SK-N-SH treated with all-trans-retinoic acid at 6 μM for 48 hours (cell line): ENCODE results near the gene UBR1.

Experiments used
- ATAC-seq: fragments of 200-7000 bp; cut with Tn5 transposase; 3 replicates; pipeline ENCODE4 v1.9.1; 2020; ENCODE audit warnings: mild to moderate bottlenecking, moderate library complexity
- ARNTL ChIP-seq: fragments of 450-650 bp; formaldehyde crosslinking; IDR thresholded peaks from 2 replicates; pipeline ENCODE4 v1.5.0; 2020; ENCODE audit warnings: low read depth, mild to moderate bottlenecking, moderate library complexity, borderline replicate concordance
- CREB5 ChIP-seq: fragments of 250-450 bp; sonication (Bioruptor Pico); IDR thresholded peaks from 2 replicates; pipeline ENCODE4 v1.5.1; 2020; ENCODE audit warnings: low read depth, mild to moderate bottlenecking, moderate library complexity
- CSDC2 ChIP-seq: fragments of 250-450 bp; sonication (Bioruptor Pico); IDR thresholded peaks from 2 replicates; pipeline ENCODE4 v1.5.0; 2020; ENCODE audit warnings: mild to moderate bottlenecking, moderate library complexity
- ESRRG ChIP-seq: fragments of 250-450 bp; sonication (Bioruptor Pico); IDR thresholded peaks from 2 replicates; pipeline ENCODE4 v1.6.1; 2021; ENCODE audit warnings: mild to moderate bottlenecking
- GLIS3 ChIP-seq: fragments of 250-450 bp; sonication (Bioruptor Pico); IDR thresholded peaks from 2 replicates; pipeline ENCODE4 v1.5.0; 2020; ENCODE audit warnings: mild to moderate bottlenecking, moderate library complexity
- ISL1 ChIP-seq: fragments of 250-450 bp; sonication (Bioruptor Pico); IDR thresholded peaks from 2 replicates; pipeline ENCODE4 v2.1.2; 2022; ENCODE audit warnings: mild to moderate bottlenecking, moderate library complexity
- OSR1 ChIP-seq: fragments of 250-450 bp; sonication (Bioruptor Pico); IDR thresholded peaks from 2 replicates; pipeline ENCODE4 v1.8.0; 2022; ENCODE audit warnings: moderate library complexity, mild to moderate bottlenecking, inconsistent platforms
- POU6F1 ChIP-seq: fragments of 250-450 bp; sonication (Bioruptor Pico); IDR thresholded peaks from 2 replicates; pipeline ENCODE4 v1.8.0; 2021; ENCODE audit warnings: low read depth, mild to moderate bottlenecking, moderate library complexity, borderline replicate concordance
- PPARA ChIP-seq: fragments of 250-450 bp; sonication (Bioruptor Pico); IDR thresholded peaks from 2 replicates; pipeline ENCODE4 v1.5.0; 2020; ENCODE audit warnings: mild to moderate bottlenecking, borderline replicate concordance
- RARB ChIP-seq: fragments of 250-450 bp; sonication (Bioruptor Pico); IDR thresholded peaks from 2 replicates; pipeline ENCODE4 v1.8.0; 2021; ENCODE audit warnings: mild to moderate bottlenecking, moderate library complexity
- SNAI2 ChIP-seq: fragments of 250-450 bp; sonication (Bioruptor Pico); IDR thresholded peaks from 2 replicates; pipeline ENCODE4 v1.5.0; 2020; ENCODE audit warnings: mild to moderate bottlenecking, moderate library complexity
- TCF4 ChIP-seq: fragments of 250-450 bp; sonication (Bioruptor Pico); IDR thresholded peaks from 2 replicates; pipeline ENCODE4 v1.8.0; 2021; ENCODE audit warnings: mild to moderate bottlenecking, moderate library complexity, borderline replicate concordance
- TOX ChIP-seq: fragments of 250-450 bp; sonication (Bioruptor Pico); IDR thresholded peaks from 2 replicates; pipeline ENCODE4 v1.8.0; 2021; ENCODE audit warnings: mild to moderate bottlenecking, moderate library complexity, borderline replicate concordance
- TSHZ2 ChIP-seq: fragments of 250-450 bp; sonication (Bioruptor Pico); IDR thresholded peaks from 2 replicates; pipeline ENCODE4 v1.5.0; 2020; ENCODE audit warnings: mild to moderate bottlenecking, moderate library complexity
- ZC3H10 ChIP-seq: fragments of 250-450 bp; sonication (Bioruptor Pico); IDR thresholded peaks from 2 replicates; pipeline ENCODE4 v1.5.1; 2021; ENCODE audit warnings: mild to moderate bottlenecking, moderate library complexity
- ZFP3 ChIP-seq: fragments of 250-450 bp; sonication (Bioruptor Pico); IDR thresholded peaks from 2 replicates; pipeline ENCODE4 v1.5.0; 2020; ENCODE audit warnings: mild to moderate bottlenecking, moderate library complexity
- ZFP30 ChIP-seq: fragments of 450-650 bp; formaldehyde crosslinking; IDR thresholded peaks from 2 replicates; pipeline ENCODE4 v1.5.0; 2022; ENCODE audit warnings: mild to moderate bottlenecking, moderate library complexity
- ZNF565 ChIP-seq: fragments of 450-650 bp; formaldehyde crosslinking; conservative IDR thresholded peaks from 2 replicates; pipeline ENCODE4 v1.5.0; 2020; ENCODE audit warnings: low read depth, mild to moderate bottlenecking, moderate library complexity
- ZNF70 ChIP-seq: fragments of 450-650 bp; formaldehyde crosslinking; IDR thresholded peaks from 2 replicates; pipeline ENCODE4 v1.5.0; 2020; ENCODE audit warnings: mild to moderate bottlenecking, moderate library complexity
- ZNF8 ChIP-seq: fragments of 450-650 bp; formaldehyde crosslinking; IDR thresholded peaks from 2 replicates; pipeline ENCODE4 v1.5.0; 2020; ENCODE audit warnings: mild to moderate bottlenecking, moderate library complexity
- TF ChIP-seq, protein P1 (sequence below): fragments of 250-450 bp; sonication (Bioruptor Pico); IDR thresholded peaks from 2 replicates; pipeline ENCODE4 v1.5.1; 2021; ENCODE audit warnings: mild to moderate bottlenecking, moderate library complexity

The UBR1 gene

GRCh38 chr15:43151688-43152087 is 45.9 kb upstream of the UBR1 start:
- no peak for ATAC-seq
- TF ChIP-seq SNAI2 (CRISPR knock-in tag): no peak
- no peak for TF ChIP-seq TCF4 (CRISPR knock-in tag)
- TF ChIP-seq CSDC2 (CRISPR knock-in tag): no peak

DNA sequence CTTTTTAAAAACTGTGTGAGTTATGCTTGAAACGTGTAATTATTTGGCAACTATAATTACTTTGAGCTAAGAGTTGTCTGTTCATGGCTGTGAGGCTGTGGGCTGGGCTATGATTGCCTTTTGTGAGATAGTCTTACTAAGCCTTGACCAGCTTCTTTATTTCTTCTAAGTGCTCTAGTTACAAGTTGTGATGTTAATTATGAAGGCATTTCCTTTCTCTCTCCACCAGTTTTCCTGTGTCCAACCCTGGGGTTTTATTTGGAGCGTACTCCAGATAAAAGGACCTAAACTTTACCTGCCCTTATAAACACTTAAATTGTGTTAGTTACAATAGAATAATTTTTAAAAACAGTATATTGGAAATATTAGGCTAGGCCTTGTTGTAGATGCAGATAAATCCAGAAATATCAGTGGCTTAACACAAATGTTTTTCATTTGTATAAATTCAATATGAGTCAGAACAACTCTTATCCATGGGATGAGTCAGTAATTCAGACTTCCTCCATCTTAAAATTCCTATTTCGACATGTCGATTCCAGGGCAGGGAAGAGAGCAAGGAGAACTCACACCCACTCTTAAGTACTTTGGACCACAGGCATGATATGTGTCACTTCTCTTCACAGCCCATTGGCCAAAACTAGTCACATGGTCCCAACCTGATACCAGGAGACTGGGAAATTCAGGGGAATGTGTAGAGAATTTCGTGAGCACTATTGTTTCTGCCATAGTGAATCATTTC is 44.5 kb upstream of the UBR1 start:
- peak; percentile 76 for ATAC-seq
- TF ChIP-seq POU6F1 (CRISPR knock-in tag) (no peak), ZFP3 (CRISPR knock-in tag) (no peak), ZNF565 (no peak), ZFP30 (CRISPR knock-in tag) (no peak), TCF4 (CRISPR knock-in tag) (no peak), ARNTL (CRISPR knock-in tag) (no peak), ZNF8 (no peak), OSR1 (CRISPR knock-in tag) (no peak), GLIS3 (CRISPR knock-in tag) (no peak), ZC3H10 (no peak), PPARA (no peak), RARB (CRISPR knock-in tag) (no peak)
- TF ChIP-seq, protein P1, sequence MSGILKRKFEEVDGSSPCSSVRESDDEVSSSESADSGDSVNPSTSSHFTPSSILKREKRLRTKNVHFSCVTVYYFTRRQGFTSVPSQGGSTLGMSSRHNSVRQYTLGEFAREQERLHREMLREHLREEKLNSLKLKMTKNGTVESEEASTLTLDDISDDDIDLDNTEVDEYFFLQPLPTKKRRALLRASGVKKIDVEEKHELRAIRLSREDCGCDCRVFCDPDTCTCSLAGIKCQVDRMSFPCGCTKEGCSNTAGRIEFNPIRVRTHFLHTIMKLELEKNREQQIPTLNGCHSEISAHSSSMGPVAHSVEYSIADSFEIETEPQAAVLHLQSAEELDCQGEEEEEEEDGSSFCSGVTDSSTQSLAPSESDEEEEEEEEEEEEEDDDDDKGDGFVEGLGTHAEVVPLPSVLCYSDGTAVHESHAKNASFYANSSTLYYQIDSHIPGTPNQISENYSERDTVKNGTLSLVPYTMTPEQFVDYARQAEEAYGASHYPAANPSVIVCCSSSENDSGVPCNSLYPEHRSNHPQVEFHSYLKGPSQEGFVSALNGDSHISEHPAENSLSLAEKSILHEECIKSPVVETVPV: no peak
- TF ChIP-seq, all 23 proteins: peak for 0

DNA sequence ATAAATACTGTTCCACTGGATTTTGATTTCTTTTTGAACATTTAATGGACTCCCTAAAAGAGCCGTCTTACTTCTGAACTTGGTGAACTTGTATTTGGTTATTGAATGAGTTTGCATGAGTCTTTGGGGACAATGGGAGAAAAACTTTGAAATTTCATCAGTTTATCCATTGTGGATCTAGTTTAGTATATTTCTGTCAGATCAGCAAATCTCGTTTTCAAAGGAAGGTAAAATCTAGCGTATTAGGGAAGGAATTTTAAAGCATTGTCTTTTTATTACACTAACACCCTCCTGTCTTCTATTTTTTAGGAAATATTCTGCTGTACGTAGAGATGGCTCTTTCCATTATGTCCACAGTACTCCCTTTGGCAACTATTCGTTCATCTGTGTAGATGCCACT is 40.3 kb upstream of the UBR1 start:
- no peak for ATAC-seq
- no peak for TF ChIP-seq OSR1 (CRISPR knock-in tag)
- TF ChIP-seq TOX (CRISPR knock-in tag): no peak
- no peak for TF ChIP-seq ZFP3 (CRISPR knock-in tag)
- no peak for TF ChIP-seq CSDC2 (CRISPR knock-in tag)
- TF ChIP-seq ESRRG (CRISPR knock-in tag): no peak
- TF ChIP-seq GLIS3 (CRISPR knock-in tag): no peak
- no peak for TF ChIP-seq ZNF70 (CRISPR knock-in tag)
- TF ChIP-seq, all 23 proteins: peak for 0

- no peak for ATAC-seq
- TF ChIP-seq ISL1 (no peak), CSDC2 (CRISPR knock-in tag) (no peak), CREB5 (no peak), TOX (CRISPR knock-in tag) (no peak), ZFP3 (CRISPR knock-in tag) (no peak), RARB (CRISPR knock-in tag) (no peak), ESRRG (CRISPR knock-in tag) (no peak), TSHZ2 (CRISPR knock-in tag) (no peak), ZC3H10 (no peak), ZNF70 (CRISPR knock-in tag) (no peak), OSR1 (CRISPR knock-in tag) (no peak), TCF4 (CRISPR knock-in tag) (no peak), PPARA (no peak), ZFP30 (CRISPR knock-in tag) (no peak), ZNF8 (no peak), ZNF565 (no peak), GLIS3 (CRISPR knock-in tag) (no peak), ARNTL (CRISPR knock-in tag) (no peak)
- TF ChIP-seq, protein P1: no peak
These were observed 38.7 kb upstream of the UBR1 start for GRCh38 chr15:43144512-43144911.
